Neural progenitor cell (in vitro differentiated cells): ENCODE results near the gene TEX11. TPM values are rescaled to one million over a fixed set of nuclear protein-coding genes. Genes with fewer than 3 reads are reported as not detected.
"Not testable (repeated sequence)": the region's sequence is repeated elsewhere in the genome, so short reads cannot be mapped to it uniquely, and the experiment has no call there.

Experiments used
- DNase-seq: peaks from one replicate; pipeline ENCODE4 v3.0.0-alpha.2; 2016; ENCODE audit warnings: low spot score
- H2AFZ ChIP-seq: fragments of 200-600 bp; sonication (generic); replicated peaks from 2 replicates; pipeline ENCODE4 v1.6.1; 2016; ENCODE audit warnings: antibody characterized with exemption
- H3F3A ChIP-seq: fragments of 200-600 bp; sonication (generic); 2 replicates; pipeline ENCODE4 v1.6.1; 2016; ENCODE audit warnings: antibody characterized with exemption, low read depth
- H3K27ac ChIP-seq: fragments of 200-600 bp; sonication (generic); 2 replicates; pipeline ENCODE4 v1.5.1; 2016; ENCODE audit warnings: mild to moderate bottlenecking
- H3K27me3 ChIP-seq: fragments of 200-600 bp; sonication (generic); 2 replicates; pipeline ENCODE4 v1.6.1; 2016; ENCODE audit warnings: mild to moderate bottlenecking, moderate library complexity
- H3K36me3 ChIP-seq: fragments of 200-600 bp; sonication (generic); 2 replicates; pipeline ENCODE4 v1.5.1; 2016
- H3K4me1 ChIP-seq: fragments of 200-600 bp; sonication (generic); 2 replicates; pipeline ENCODE4 v1.6.1; 2016; ENCODE audit warnings: mixed run types
- H3K4me2 ChIP-seq: fragments of 200-600 bp; sonication (generic); 2 replicates; pipeline ENCODE4 v1.6.1; 2016
- H3K4me3 ChIP-seq: fragments of 200-600 bp; sonication (generic); 2 replicates; pipeline ENCODE4 v1.5.1; 2016
- H3K79me2 ChIP-seq: fragments of 200-600 bp; sonication (generic); 2 replicates; pipeline ENCODE4 v1.6.1; 2016; ENCODE audit warnings: low read depth
- H3K9ac ChIP-seq: fragments of 200-600 bp; sonication (generic); 2 replicates; pipeline ENCODE4 v1.6.1; 2016
- H3K9me3 ChIP-seq: fragments of 200-600 bp; sonication (generic); 2 replicates; pipeline ENCODE4 v1.5.1; 2016; ENCODE audit warnings: low read depth
- H4K20me1 ChIP-seq: fragments of 200-600 bp; sonication (generic); 2 replicates; pipeline ENCODE4 v1.6.1; 2016; ENCODE audit warnings: low read depth
- H3K27ac Mint-ChIP-seq: 3 replicates; pipeline ENCODE4 v1.8.0; 2021; ENCODE audit warnings: mixed read lengths
- H3K27me3 Mint-ChIP-seq: 2 replicates; pipeline ENCODE4 v1.8.0; 2022; ENCODE audit warnings: low read depth, mild to moderate bottlenecking, inconsistent platforms, moderate library complexity, mixed read lengths; ENCODE audit not compliant: insufficient read depth
- H3K36me3 Mint-ChIP-seq: 3 replicates; pipeline ENCODE4 v1.8.0; 2021; ENCODE audit warnings: mixed read lengths
- H3K4me1 Mint-ChIP-seq: 3 replicates; pipeline ENCODE4 v1.8.0; 2021; ENCODE audit warnings: mixed read lengths
- H3K4me3 Mint-ChIP-seq: 3 replicates; pipeline ENCODE4 v1.8.0; 2021; ENCODE audit warnings: mild to moderate bottlenecking, moderate library complexity, mixed read lengths
- H3K9me3 Mint-ChIP-seq: 3 replicates; pipeline ENCODE4 v1.8.0; 2020; ENCODE audit warnings: mixed read lengths
- CTCF ChIP-seq: fragments of 200-600 bp; sonication (generic); IDR thresholded peaks from 2 replicates; pipeline ENCODE4 v1.5.1; 2017; ENCODE audit warnings: antibody characterized with exemption, mild to moderate bottlenecking
- EZH2 ChIP-seq: fragments of 200-600 bp; sonication (generic); IDR thresholded peaks from 2 replicates; pipeline ENCODE4 v1.6.1; 2017; ENCODE audit warnings: antibody characterized with exemption, mild to moderate bottlenecking, moderate library complexity
- EZH2phosphoT487 ChIP-seq: fragments of 200-600 bp; sonication (generic); IDR thresholded peaks from 2 replicates; pipeline ENCODE4 v1.6.1; 2017; ENCODE audit warnings: antibody characterized with exemption
- total RNA-seq: library from RNA; depleted of rRNA; stranded (reverse); fragments of >200 nt; gene quantifications from 2 replicates; pipeline ENCODE4 v1.2.3, GENCODE V29; 2015; ENCODE audit warnings: low replicate concordance

Gene TEX11
- total RNA-seq, 1 donor from 2014 or later, result not detected

- Histone ChIP-seq H3K4me3 (no peak overlapping the region), H3F3A (no peaks in the 10 kb centered on the region), H3K27ac (no peak overlapping the region), H2AFZ (no peak overlapping the region), H3K4me2 (no peak overlapping the region), H3K36me3 (no peaks in the 10 kb centered on the region), H4K20me1 (no peaks in the 10 kb centered on the region), H3K27me3 (no peaks in the 10 kb centered on the region), H3K9ac (no peak overlapping the region), H3K4me1 (no peaks in the 10 kb centered on the region), H3K9me3 (no peaks in the 10 kb centered on the region), H3K79me2 (no peaks in the 10 kb centered on the region)
- no peak overlapping the region for H3K27ac Mint-ChIP-seq
- peaks cover 7% of the 10 kb centered on the region for H3K9me3 Mint-ChIP-seq
- no peaks in the 10 kb centered on the region for H3K27me3 Mint-ChIP-seq
- no peaks in the 10 kb centered on the region for H3K4me1 Mint-ChIP-seq
- no peak for TF ChIP-seq EZH2phosphoT487
- TF ChIP-seq EZH2, result no peak
- TF ChIP-seq CTCF, result no peak
- no peaks in the 10 kb centered on the region for H3K36me3 Mint-ChIP-seq
- no peak overlapping the region for H3K4me3 Mint-ChIP-seq
- no peak for DNase-seq
Observed at GRCh38 chrX:70527610-70528345, 380.7 kb downstream of the TEX11 start.

- Mint-ChIP-seq H3K27me3 (no peaks in the 10 kb centered on the region), H3K4me3 (no peak overlapping the region), H3K27ac (no peak overlapping the region), H3K4me1 (no peaks in the 10 kb centered on the region), H3K9me3 (peaks cover 7% of the 10 kb centered on the region), H3K36me3 (no peaks in the 10 kb centered on the region)
- H3K27me3 ChIP-seq, result no peaks in the 10 kb centered on the region
- H3F3A ChIP-seq, result no peaks in the 10 kb centered on the region
- no peak for DNase-seq
- H3K36me3 ChIP-seq, result no peaks in the 10 kb centered on the region
- TF ChIP-seq EZH2phosphoT487, result no peak
- TF ChIP-seq EZH2, result no peak
- TF ChIP-seq CTCF, result no peak
- H3K9ac ChIP-seq, result no peak overlapping the region
- no peaks in the 10 kb centered on the region for H3K79me2 ChIP-seq
- H3K9me3 ChIP-seq, result no peaks in the 10 kb centered on the region
- no peak overlapping the region for H2AFZ ChIP-seq
- H4K20me1 ChIP-seq, result no peaks in the 10 kb centered on the region
- no peaks in the 10 kb centered on the region for H3K4me1 ChIP-seq
- H3K4me3 ChIP-seq, result no peak overlapping the region
- H3K4me2 ChIP-seq, result no peak overlapping the region
- H3K27ac ChIP-seq, result no peak overlapping the region
Observed at GRCh38 chrX:70527053-70527452, 381.5 kb downstream of the TEX11 start.

GRCh38 chrX:70525733-70526132 lies 382.8 kb downstream of the TEX11 start:
- no peaks in the 10 kb centered on the region for H3F3A ChIP-seq
- H3K36me3 ChIP-seq, result no peaks in the 10 kb centered on the region
- H3K4me3 Mint-ChIP-seq, result no peak overlapping the region
- no peak overlapping the region for H3K9ac ChIP-seq
- no peaks in the 10 kb centered on the region for H3K4me1 Mint-ChIP-seq
- TF ChIP-seq CTCF, result no peak
- TF ChIP-seq EZH2phosphoT487, result no peak
- TF ChIP-seq EZH2, result no peak
- no peak overlapping the region for H3K4me3 ChIP-seq
- no peaks in the 10 kb centered on the region for H3K9me3 ChIP-seq
- no peak overlapping the region for H2AFZ ChIP-seq
- no peak overlapping the region for H3K27ac ChIP-seq
- H3K9me3 Mint-ChIP-seq, result peaks cover 12% of the 10 kb centered on the region
- DNase-seq, result no peak
- no peaks in the 10 kb centered on the region for H3K27me3 ChIP-seq
- no peaks in the 10 kb centered on the region for H4K20me1 ChIP-seq
- no peaks in the 10 kb centered on the region for H3K36me3 Mint-ChIP-seq
- no peaks in the 10 kb centered on the region for H3K4me1 ChIP-seq
- no peak overlapping the region for H3K27ac Mint-ChIP-seq
- H3K27me3 Mint-ChIP-seq, result no peaks in the 10 kb centered on the region
- H3K79me2 ChIP-seq, result no peaks in the 10 kb centered on the region
- no peak overlapping the region for H3K4me2 ChIP-seq

- not testable (repeated sequence) for H3K4me1 ChIP-seq, H3K27me3 Mint-ChIP-seq, H3K36me3 ChIP-seq, H4K20me1 ChIP-seq, H3F3A ChIP-seq, H3K36me3 Mint-ChIP-seq, H3K4me1 Mint-ChIP-seq, H2AFZ ChIP-seq, H3K4me3 ChIP-seq, H3K9me3 ChIP-seq, H3K27ac Mint-ChIP-seq, H3K79me2 ChIP-seq, H3K9ac ChIP-seq, DNase-seq, H3K27ac ChIP-seq, H3K27me3 ChIP-seq, H3K4me2 ChIP-seq, H3K4me3 Mint-ChIP-seq
- peaks cover 17% of the 10 kb centered on the region for H3K9me3 Mint-ChIP-seq
Observed at GRCh38 chrX:70515692-70516091, 392.8 kb downstream of the TEX11 start.

DNA sequence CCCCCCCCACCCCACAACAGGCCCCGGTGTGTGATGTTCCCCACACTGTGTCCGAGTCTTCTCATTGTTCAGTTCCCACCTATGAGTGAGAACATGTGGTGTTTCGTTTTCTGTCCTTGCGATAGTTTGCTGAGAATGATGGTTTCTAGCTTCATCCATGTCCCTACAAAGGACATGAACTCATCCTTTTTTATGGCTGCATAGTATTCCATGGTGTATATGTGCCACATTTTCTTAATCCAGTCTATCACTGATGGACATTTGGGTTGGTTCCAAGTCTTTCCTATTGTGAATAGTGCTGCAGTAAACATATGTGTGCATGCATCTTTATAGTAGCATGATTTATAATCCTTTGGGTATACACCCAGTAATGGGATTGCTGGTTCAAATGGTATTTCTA lies 393.2 kb downstream of the TEX11 start:
- not testable (repeated sequence) for H3K4me1 ChIP-seq, H3F3A ChIP-seq, H3K9ac ChIP-seq, H3K4me2 ChIP-seq, H3K79me2 ChIP-seq, H3K36me3 ChIP-seq, H3K27me3 ChIP-seq, H3K36me3 Mint-ChIP-seq, H3K4me3 ChIP-seq, H4K20me1 ChIP-seq, DNase-seq, H3K4me1 Mint-ChIP-seq, H2AFZ ChIP-seq, H3K27ac Mint-ChIP-seq, H3K27me3 Mint-ChIP-seq, H3K27ac ChIP-seq, H3K9me3 ChIP-seq, H3K4me3 Mint-ChIP-seq
- H3K9me3 Mint-ChIP-seq, result peaks cover 17% of the 10 kb centered on the region
